HG03095 (cell line): ENCODE measurements around the gene ZDHHC11B.
"Not testable (repeated sequence)": the region's sequence is repeated elsewhere in the genome, so short reads cannot be mapped to it uniquely, and the experiment has no call there.

ENCODE experiments used
- ATAC-seq: cut with Tn5 transposase; IDR thresholded peaks from one replicate; pipeline ENCODE4 v1.9.1; 2021; ENCODE audit warnings: moderate library complexity; ENCODE audit not compliant: unreplicated experiment

Gene ZDHHC11B

DNA sequence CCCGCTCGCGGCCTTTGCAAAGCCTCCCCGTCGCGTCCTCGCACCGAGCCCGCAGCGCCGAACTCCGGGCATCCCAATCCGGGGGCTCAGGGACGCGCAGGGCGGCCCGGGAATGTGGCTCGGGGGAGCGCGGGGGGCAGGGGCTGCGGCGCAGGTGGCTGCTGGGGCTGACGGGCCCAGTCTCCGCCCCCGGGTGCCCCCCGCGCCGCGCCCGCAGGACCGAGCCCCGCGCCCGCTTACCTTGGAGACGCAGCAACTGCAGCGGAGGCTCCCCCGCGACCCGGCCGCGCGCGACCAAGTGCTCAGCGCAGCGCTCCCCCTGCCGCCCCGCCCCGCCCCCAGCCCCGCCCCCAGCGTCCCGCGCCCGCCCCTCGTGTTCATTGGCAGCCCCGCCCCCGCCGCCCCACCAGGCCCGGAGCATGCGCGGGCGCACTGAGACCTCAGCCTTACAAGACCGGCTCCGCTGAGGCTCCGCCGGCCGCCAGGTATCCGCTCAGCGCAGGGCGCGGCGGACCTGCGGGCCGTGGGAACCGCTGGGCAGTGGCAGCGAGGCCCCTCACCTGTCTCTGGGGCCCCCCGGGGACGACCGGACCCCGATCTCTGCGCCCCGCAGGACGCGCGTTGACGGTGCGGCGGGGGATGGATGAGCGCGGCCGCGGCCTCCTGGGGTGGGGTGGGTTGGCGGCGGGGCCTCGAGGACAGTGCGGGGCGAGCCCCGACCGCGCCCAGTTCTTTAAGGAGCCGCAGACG lies at the start of gene ZDHHC11B:
Gene ZDHHC11B (minus strand): TSS at position 302 of the 750 bp plus-strand sequence. CDS start 17,810 bp downstream, outside the sequence.
- ATAC-seq = peak; percentile 53

DNA sequence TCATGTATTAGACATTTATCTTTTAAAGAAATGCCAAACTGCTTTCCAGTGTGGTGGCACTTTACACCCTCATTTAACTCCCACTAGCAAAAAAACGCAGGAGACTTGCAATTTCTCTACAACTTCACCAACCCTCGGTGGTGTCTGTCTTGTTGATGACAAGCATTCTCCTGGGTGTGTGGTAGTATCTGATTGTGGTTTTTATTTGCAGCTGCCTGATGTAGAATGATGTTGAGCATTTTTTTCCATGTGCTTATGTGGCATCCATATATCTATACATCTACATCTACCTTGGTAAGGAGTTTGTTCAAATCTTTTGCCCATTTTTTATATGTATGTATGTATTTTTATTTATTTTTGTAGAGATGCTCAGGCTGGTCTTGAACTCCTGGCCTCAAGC lies 49.5 kb upstream of the ZDHHC11B start:
- ATAC-seq = not testable (repeated sequence)

DNA sequence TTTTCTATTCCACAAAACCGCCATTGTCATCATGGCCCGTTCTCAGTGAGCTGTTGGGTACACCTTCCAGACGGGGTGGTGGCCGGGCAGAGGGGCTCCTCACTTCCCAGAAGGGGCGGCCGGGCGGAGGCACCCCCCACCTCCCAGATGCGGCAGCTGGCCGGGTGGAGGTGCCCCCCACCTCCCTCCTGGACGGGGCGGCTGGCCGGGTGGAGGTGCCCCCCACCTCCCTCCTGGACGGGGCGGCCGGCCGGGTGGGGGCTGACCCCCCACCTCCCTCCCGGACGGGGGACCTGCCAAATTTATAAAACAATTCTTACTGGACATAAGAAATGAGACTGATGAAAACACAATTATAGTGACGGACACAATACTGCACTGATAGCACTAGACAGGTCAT lies 43.7 kb upstream of the ZDHHC11B start:
- ATAC-seq = not testable (repeated sequence)

- ATAC-seq = not testable (repeated sequence)
These were observed 41.0 kb upstream of the ZDHHC11B start for GRCh38 chr5:825544-825943.

DNA sequence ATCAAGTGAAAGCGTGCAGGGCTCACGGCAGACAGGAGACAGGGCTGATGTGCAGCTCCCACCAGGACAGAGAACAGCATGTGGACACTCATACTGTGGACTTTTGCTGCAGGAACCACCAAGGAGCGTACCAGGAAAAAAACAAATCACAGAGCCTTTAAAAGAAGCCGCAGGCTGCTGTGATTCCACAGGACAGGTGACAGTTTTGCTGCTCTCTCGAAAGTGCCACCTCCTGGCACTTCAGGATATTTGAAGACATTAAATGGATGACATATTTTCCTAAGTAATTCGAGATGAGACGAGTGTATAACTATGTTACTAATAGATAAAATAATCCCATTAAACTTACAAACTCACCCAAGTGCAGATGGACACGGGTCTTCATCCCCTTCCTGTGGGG lies 37.0 kb upstream of the ZDHHC11B start:
- no peak for ATAC-seq

DNA sequence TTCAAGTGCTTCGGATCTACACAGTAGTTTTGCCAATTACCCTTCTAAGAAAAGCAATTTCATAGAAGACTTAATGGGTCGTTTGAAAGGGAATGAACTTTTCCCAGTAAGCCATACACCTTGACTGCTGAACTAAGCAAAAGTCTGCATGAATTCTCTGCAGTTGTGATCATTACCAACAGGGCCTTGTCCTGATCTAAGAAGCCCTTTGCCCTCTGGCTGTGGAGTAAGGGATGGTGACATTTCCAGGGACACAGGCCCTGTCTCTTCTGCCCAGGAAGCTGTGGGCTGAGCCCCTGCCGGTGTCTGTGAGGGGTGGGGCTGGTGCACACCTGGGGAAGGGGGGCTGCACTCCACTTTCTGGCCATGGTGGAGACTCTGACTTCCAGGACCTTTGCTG lies 35.7 kb upstream of the ZDHHC11B start:
- no peak for ATAC-seq

DNA sequence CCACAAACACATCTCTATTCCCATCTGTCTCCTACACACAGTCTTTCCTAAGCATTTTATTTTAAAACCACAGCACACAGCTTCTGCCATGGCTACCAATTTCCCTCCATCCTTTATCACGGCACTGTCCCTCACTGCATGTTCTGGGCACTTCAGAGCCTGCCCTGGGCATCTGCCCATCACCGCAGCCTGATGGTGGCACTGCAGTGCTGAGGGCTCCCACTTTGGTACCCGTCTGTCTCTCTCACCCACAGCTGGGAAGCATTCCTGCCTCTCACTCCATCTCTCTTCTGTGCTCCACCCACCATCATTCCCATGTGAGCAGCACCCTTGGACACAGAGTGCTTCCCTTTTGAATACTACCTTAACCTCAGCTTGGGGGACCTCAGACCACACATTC lies 34.5 kb upstream of the ZDHHC11B start:
- ATAC-seq = no peak

DNA sequence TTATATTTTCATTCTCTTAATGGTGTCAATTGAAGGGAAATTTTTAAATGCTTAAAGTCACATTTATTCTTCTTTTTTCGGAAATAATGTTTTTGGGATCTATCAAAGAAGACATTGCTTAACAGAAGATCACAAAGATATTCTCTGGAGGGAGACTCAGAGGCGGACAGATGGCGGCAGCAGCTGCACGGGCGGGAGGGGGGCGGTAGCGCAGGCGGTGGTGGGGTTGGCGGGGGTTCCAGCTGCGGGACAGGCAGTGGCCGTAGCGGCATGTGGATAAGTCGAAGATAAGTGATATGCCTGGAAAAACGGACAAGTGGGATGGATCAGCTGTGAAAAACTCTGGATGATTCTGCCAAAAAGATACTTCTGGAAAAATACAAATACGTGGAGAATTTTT lies 31.6 kb upstream of the ZDHHC11B start:
- no peak for ATAC-seq

DNA sequence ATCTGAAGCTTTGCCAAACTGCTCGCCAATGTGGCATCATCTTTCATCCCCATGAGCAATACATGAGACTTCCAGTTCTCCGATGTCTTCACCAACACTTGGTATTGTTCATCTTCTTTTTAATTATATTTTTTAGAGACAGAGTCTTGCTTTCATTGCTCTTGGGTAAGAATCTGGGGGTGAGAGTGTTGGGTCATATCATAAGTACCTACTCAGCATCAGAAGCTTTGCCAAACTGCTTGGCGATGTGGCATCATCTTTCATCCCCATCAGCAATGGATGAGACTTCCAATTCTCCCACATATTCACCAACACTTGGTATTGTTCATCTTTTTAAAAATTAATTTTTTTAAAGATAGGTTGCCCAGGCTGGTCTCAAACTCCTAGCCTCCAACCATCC lies 30.9 kb upstream of the ZDHHC11B start:
- no peak for ATAC-seq

DNA sequence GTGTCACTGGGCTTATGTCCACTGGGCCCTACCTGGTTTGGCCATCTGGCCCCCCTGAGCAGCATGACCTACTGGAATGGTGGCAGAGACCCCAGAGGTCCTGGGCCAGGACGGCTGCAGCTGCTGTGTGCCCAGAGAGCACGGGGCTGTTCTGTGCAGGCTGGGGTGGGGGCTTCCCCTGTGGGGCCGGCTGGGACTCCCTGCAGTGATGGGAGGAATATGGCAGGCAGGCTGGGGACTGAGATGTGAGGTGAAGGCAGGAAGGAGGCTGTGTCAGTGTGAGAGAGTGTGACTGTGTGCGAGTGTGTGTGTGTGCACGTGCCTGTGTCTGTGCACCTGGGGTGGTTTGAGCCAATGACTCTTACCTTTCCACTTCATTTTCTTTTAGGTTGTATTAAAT lies 29.0 kb upstream of the ZDHHC11B start:
- not testable (repeated sequence) for ATAC-seq

DNA sequence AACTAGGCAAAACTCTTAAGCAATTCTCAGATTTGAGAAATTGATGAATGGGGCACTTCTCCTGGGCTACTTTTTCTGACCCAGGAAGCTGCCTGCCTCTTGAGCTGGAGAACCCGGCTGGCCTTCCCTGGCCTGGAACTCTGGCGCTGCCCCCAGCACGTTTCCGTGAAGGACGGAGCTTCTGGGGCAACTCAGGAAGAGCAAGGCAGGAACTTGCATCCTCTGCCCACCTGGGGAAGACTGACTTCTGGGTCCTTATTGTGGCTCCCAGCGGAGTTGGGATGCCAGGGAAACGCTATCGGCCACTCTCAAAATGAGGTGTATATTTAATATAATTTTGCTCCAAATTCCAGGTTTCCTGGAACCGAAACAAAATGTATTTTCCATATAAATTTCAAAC lies 26.9 kb upstream of the ZDHHC11B start:
- ATAC-seq = not testable (repeated sequence)

DNA sequence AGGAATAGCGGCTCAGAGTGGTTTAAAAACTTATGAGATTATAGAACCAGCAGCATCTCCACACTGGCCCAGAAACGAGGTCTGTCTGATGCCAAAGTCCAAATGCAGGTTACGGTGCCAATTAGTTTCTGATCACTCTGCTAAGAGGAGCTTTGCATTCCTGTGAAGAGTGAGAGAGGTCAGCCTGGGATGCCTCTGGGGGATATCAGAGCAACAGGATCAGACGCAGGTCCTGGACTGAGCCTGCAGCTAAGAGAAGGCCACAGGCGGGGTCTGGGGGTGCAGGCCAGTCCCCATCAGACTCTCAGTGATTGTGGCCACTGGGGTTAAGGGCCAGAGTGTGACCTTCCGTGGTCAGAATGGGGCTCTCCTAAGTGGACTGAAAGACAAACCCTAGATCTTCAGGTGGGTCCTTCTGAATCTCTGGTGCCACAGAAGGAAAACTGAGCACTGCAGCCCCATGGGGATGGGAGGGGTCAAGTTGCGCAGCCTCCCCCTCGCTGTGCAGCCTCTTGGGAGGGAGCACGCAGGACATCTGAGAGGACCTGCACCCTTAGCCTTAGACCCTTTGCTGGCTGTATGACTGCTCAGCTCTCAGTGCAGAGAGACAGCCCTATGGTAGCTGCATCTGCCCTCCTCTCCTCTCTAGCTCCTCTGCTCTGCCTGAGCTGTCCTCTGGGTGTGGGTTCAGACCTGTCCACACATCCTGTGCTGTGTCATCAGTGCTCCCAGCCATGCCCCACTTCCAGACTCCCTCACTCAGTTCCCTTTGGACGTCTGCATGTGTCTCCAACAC lies 23.4 kb upstream of the ZDHHC11B start:
- not testable (repeated sequence) for ATAC-seq

- ATAC-seq = no peak
These were observed 16.9 kb upstream of the ZDHHC11B start for GRCh38 chr5:801472-801871.

- not testable (repeated sequence) for ATAC-seq
These were observed 16.5 kb upstream of the ZDHHC11B start for GRCh38 chr5:801055-801454.

GRCh38 chr5:798505-799138 lies 14.1 kb upstream of the ZDHHC11B start:
- not testable (repeated sequence) for ATAC-seq

DNA sequence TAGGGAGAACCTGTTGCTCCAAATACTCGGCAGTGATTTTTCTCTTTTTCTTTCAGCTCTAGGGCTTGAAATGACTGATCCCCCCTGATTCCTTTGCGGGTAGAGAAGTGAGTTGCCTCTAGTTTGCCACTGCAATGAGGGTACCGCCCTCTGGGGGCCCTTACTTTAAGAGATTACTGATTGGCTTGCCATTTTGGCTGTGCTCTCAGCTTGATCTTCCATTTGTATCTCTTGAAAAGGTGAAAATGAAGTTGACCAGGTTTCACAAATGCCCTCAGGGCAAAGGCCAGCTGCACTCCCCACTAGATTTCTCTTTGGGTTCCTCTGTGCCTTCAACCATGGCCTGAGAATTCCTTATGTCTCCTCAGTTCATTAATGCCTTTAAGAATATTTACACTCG lies 13.5 kb upstream of the ZDHHC11B start:
- ATAC-seq = not testable (repeated sequence)

- ATAC-seq = not testable (repeated sequence)
These were observed 11.3 kb upstream of the ZDHHC11B start for GRCh38 chr5:795873-796272.

DNA sequence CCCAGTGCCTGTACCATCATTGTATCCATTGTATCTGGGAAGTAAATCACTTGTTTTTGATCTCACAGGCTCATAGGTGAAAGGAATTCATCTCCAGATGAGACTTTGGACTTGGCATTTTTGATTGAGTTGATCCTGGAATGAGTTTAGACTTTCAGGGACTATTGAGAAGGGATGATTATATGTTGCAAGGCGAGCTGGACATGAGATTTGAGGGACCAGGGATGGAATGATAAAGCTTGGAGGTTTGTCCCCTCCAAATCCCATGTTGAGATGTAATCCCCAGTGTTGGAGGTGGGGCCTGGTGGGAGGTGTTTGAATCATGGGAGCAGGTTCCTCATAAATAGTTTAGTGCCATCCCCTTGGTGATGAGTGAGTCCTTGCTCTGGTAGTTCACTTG lies 10.4 kb upstream of the ZDHHC11B start:
- not testable (repeated sequence) for ATAC-seq

- ATAC-seq = not testable (repeated sequence)
These were observed 4.2 kb upstream of the ZDHHC11B start for GRCh38 chr5:788703-789102.

DNA sequence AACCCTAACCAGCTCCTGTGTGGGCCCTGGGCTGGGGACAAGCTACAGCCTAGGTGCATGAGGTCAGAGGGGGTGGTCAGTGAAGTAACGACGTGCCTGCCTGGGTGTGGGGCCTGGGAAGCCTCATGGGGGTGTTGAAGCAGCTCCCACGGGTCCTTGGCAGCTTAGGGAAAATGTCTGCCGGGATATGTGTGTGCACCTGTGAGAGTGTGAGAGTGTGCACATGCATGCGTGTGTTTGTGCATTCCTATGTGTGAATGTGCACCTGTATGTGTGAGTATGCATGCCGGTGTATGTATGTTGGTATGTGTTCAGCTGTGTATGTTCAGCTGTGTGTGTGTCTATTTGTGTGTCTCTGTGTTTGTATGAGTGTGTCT lies 3.3 kb upstream of the ZDHHC11B start:
- not testable (repeated sequence) for ATAC-seq

DNA sequence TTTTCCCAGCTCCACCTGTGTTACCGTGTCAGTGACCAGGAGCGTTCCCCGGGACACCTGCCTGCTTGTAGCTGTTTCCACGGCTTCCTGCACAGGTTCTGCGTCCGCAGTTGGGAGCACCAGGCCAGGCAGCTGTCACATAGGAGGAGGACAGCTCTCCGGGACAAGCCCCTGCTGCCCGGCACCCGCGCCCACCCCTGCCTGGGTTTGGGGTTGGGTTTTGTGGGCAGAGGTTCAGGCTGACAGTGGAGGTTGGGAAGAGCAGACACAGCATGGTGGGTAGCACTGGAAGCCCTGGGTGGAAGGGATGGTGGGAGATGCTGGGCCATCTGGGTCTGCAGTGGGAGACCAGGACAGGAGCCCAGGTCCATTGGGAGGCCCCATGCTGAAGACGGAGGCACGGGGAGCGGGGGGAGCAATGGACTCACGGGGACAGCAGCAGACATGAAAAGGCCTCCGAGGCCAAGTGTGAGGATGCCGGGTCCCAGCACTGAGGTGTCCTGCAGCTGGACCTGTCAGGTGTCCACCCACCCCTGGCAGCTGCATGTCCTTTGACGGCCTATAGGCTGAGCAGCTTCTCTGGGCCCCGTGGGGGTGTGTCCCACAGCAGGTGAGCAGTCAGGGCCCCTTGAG lies 2.8 kb upstream of the ZDHHC11B start:
- not testable (repeated sequence) for ATAC-seq
